Left ventricle myocardium inferior (tissue), 1 donor: ENCODE results near the gene LILRB2. TPM values are rescaled to one million over a fixed set of nuclear protein-coding genes. Genes with fewer than 3 reads are reported as not detected.

Experiments
- DNase-seq: peaks from one replicate; pipeline ENCODE4 v3.0.0-alpha.2; 2020
- H3K27ac ChIP-seq: fragments of 200-600 bp; replicated peaks from 2 replicates; pipeline ENCODE4 v1.8.0; 2021
- H3K27me3 ChIP-seq: fragments of 200-600 bp; 2 replicates; pipeline ENCODE4 v1.8.0; 2021; ENCODE audit warnings: low read depth
- H3K36me3 ChIP-seq: fragments of 200-600 bp; 2 replicates; pipeline ENCODE4 v1.8.0; 2021
- H3K4me1 ChIP-seq: fragments of 200-600 bp; 2 replicates; pipeline ENCODE4 v1.8.0; 2021
- H3K4me3 ChIP-seq: fragments of 200-600 bp; 2 replicates; pipeline ENCODE4 v1.8.0; 2021; ENCODE audit warnings: mild to moderate bottlenecking, moderate library complexity
- H3K9me3 ChIP-seq: fragments of 200-600 bp; replicated peaks from 2 replicates; pipeline ENCODE4 v1.8.0; 2021
- CTCF ChIP-seq: fragments of 200-600 bp; IDR thresholded peaks from 2 replicates; pipeline ENCODE4 v1.8.0; 2021; ENCODE audit warnings: antibody characterized with exemption, mild to moderate bottlenecking, borderline replicate concordance
- intact Hi-C: fragments of 100-400 bp; cut with micrococcal nuclease; formaldehyde crosslinking; loops from one replicate; pipeline ENCODE4 v1.11.0; 2022
- total RNA-seq: library from RNA; stranded (reverse); fragmentation: NEBNext Ultra II Directional; extraction: Animal tissue kit (Norgen Biotek cat#: 25700); gene quantifications from one replicate; pipeline ENCODE4 v1.2.1, GENCODE V29; 2021
- donor health status: DM: no; HTN: yes; CAD: no; lungs with severe emphysema.

LILRB2 gene
- total RNA-seq, 1 donor from 2014 or later: 1.7 TPM

DNA sequence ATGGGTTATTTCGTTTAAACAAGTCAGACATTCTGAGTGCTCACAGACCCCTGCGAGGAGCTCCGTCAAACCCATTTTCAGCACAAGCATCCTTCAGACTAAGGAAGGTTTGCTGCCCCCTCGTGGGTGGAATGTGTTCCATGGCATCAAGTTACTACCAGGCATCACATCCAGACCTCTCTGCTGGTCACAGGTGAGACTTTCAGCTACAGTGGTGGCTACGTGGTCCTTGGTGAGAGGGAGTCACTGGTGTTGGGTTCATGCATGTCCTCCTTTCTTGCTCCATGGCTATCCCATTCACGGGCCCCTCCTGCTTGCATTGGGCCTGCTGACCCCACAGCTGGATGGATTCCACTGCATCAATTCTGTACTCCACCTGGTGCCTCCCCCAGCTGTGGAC, 14.8 kb downstream of the LILRB2 start:
- Histone ChIP-seq H3K4me3 (no peak overlapping the region), H3K27ac (no peak overlapping the region), H3K36me3 (no peaks in the 10 kb centered on the region), H3K4me1 (no peaks in the 10 kb centered on the region), H3K27me3 (peaks cover 55% of the 10 kb centered on the region), H3K9me3 (no peaks in the 10 kb centered on the region)
- peak; percentile 73 for DNase-seq
- intact Hi-C loops: no loop called here
- TF ChIP-seq CTCF: peak; percentile 78

DNA sequence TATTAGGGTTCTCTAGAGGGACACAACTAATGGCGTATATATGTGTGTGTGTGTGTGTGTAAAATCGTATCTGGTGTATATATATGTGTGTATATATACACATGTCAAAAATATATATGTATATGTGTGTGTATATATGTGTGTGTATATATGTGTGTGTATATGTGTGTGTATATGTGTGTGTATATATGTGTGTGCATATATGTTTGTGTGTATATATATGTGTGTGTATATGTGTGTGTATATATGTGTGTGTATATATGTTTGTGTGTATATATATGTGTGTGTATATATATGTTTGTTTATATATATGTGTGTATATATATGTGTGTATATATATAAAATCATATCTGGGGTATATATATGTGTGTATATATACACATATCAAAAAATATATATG, 18.4 kb downstream of the LILRB2 start:
- Histone ChIP-seq H3K27me3 (peaks cover 35% of the 10 kb centered on the region), H3K4me1 (no peaks in the 10 kb centered on the region), H3K27ac (no peak overlapping the region), H3K36me3 (no peaks in the 10 kb centered on the region), H3K4me3 (no peak overlapping the region), H3K9me3 (no peaks in the 10 kb centered on the region)
- DNase-seq: no peak
- TF ChIP-seq CTCF: no peak
- intact Hi-C loops: no loop called here

GRCh38 chr19:54262066-54262465, 18.8 kb downstream of the LILRB2 start:
- no peak for DNase-seq
- H3K4me3 ChIP-seq: no peak overlapping the region
- H3K4me1 ChIP-seq: no peaks in the 10 kb centered on the region
- H3K9me3 ChIP-seq: no peaks in the 10 kb centered on the region
- H3K27me3 ChIP-seq: peaks cover 39% of the 10 kb centered on the region
- intact Hi-C loops: no loop called here
- no peak overlapping the region for H3K27ac ChIP-seq
- no peaks in the 10 kb centered on the region for H3K36me3 ChIP-seq
- TF ChIP-seq CTCF: no peak

DNA sequence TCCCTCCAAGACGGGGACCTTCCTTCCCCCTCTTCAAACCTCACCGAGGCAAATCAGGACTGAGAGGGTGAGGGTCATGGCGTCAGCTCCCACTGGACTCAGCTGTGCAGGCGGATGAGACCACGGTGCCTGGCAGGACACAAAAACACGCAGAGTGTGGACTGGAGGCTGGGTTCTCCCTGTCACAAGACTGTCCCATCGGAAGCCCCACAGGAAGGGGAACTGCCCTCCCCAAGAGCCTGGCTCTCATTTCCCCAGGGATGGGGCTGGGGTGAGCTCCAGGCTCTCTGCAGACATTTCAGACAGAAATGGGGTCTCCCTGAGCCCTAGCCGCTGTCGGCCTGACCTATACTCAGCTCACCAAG, 23.8 kb downstream of the LILRB2 start, which contains the start of gene LILRB5:
Gene LILRB5, minus strand, starts transcription at position 158 of the 365 bp plus-strand sequence. Its CDS starts 80 bp downstream, at position 78.
- Histone ChIP-seq H3K9me3 (no peaks in the 10 kb centered on the region), H3K4me3 (peak within 1 kb of the TSS; percentile 38), H3K4me1 (no peaks in the 10 kb centered on the region), H3K36me3 (no peaks in the 10 kb centered on the region), H3K27ac (peak within 1 kb of the TSS; percentile 27), H3K27me3 (peaks cover 68% of the 10 kb centered on the region)
- TF ChIP-seq CTCF: no peak
- no peak for DNase-seq
- intact Hi-C loops: no loop called here

- Histone ChIP-seq H3K27ac (peak overlapping the region; percentile 27), H3K4me1 (no peaks in the 10 kb centered on the region), H3K36me3 (no peaks in the 10 kb centered on the region), H3K9me3 (no peaks in the 10 kb centered on the region), H3K27me3 (peaks cover 64% of the 10 kb centered on the region), H3K4me3 (peak overlapping the region; percentile 38)
- TF ChIP-seq CTCF: no peak
- intact Hi-C loops: no loop called here
- no peak for DNase-seq
Observed at GRCh38 chr19:54256250-54257115, 24.4 kb downstream of the LILRB2 start.
